Urinary bladder (tissue), 4 donors: ENCODE data around the gene AGPAT3. TPM values are rescaled to one million over a fixed set of nuclear protein-coding genes. Genes with fewer than 3 reads are reported as not detected.

Experiments
- DNase-seq: peaks from one replicate; pipeline ENCODE4 v3.0.0-alpha.2; 2015; ENCODE audit errors: extremely low spot score
- H3K27ac ChIP-seq: one replicate; pipeline ENCODE4 v1.5.1; 2013; ENCODE audit warnings: low read depth, mild to moderate bottlenecking, moderate library complexity
- H3K36me3 ChIP-seq: one replicate; pipeline ENCODE4 v1.6.1; 2013; ENCODE audit warnings: mild to moderate bottlenecking, moderate library complexity; ENCODE audit not compliant: insufficient read depth
- H3K4me1 ChIP-seq: one replicate; pipeline ENCODE4 v1.6.1; 2013; ENCODE audit warnings: mild to moderate bottlenecking, moderate library complexity; ENCODE audit not compliant: insufficient read depth
- H3K4me3 ChIP-seq: one replicate; pipeline ENCODE4 v1.5.1; 2013; ENCODE audit warnings: low read depth, low read length
- WGBS: extraction: QIAGEN DNeasy Blood & Tissue Kit; methylation state at CpG from one replicate; pipeline ENCODE4 v1.1.7; 2013; 5-methylcytosine and 5-hydroxymethylcytosine counted together
- polyA plus RNA-seq: library from polyadenylated mRNA; stranded (reverse); fragments of 200-250 nt; gene quantifications from one replicate; pipeline ENCODE4 v1.2.3, GENCODE V29; 2013
- total RNA-seq: library from RNA; depleted of rRNA; stranded (reverse); fragments of >200 nt; gene quantifications from one replicate; pipeline ENCODE4 v1.2.3, GENCODE V29; 2014
- donor health status: healthy with polysubstance abuse.
- donor health status: healthy.

AGPAT3 gene
- total and polyA plus RNA-seq, 2 donors = 19.5 to 25.1 TPM

GRCh38 chr21:43861706-43862105, 3.3 kb upstream of the AGPAT3 start:
- H3K27ac ChIP-seq = no peak overlapping the region
- DNase-seq = no peak
- no peak overlapping the region for H3K4me3 ChIP-seq
- no peaks in the 10 kb centered on the region for H3K4me1 ChIP-seq
- 89% methylated on average over 8 of the region's 8 CpGs for WGBS
- H3K36me3 ChIP-seq = no peaks in the 10 kb centered on the region

GRCh38 chr21:43864313-43864961, 586 bp upstream of the AGPAT3 start:
- DNase-seq = no peak
- peak overlapping the region; percentile 98 for H3K4me3 ChIP-seq
- 1% methylated on average over 80 of the region's 81 CpGs for WGBS
- no peaks in the 10 kb centered on the region for H3K4me1 ChIP-seq
- H3K36me3 ChIP-seq = no peaks in the 10 kb centered on the region
- no peak overlapping the region for H3K27ac ChIP-seq

DNA sequence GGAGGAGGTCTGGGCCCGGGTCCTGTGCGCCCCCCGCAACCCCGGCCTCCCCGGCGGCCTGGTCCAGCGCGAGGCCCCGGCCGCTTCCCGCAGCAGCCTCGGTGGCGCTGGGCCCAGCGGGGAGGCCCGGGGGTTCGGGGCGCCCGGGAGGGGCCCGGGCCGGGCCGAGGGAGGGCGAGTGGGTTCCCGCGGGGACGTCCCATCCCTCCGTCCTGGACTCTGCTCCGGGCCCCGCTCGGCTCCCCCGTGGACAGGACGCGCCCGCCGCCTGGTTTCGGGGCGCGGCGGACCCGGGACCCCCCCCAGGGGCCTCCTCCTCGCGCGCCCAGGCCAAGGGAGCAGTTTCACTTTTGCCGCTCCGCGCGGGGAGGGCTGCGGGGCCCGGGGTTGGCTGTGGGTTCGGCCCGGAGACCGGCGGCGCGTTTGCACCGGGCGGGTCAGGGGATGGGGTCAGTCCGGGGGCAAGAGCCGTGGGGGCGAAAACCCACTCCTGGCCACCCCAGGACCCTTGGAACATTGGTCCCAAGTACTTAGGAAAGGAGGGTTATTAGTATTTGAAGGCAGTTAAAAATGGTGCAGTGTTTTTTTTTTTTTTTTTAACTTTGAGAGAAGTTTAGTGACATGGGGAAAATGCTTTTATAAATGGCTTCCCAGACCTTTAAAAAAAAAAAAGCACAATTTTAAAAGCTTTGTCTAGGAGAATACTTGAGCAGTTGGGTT, 677 bp downstream of the AGPAT3 start:
- peak overlapping the region; percentile 98 for H3K4me3 ChIP-seq
- H3K27ac ChIP-seq = peak overlapping the region; percentile 97
- H3K36me3 ChIP-seq = no peaks in the 10 kb centered on the region
- under 1% methylated on average over 59 of the region's 59 CpGs for WGBS
- no peak for DNase-seq
- H3K4me1 ChIP-seq = no peaks in the 10 kb centered on the region

GRCh38 chr21:43866260-43866629, 1.2 kb downstream of the AGPAT3 start:
- no peaks in the 10 kb centered on the region for H3K4me1 ChIP-seq
- DNase-seq = no peak
- H3K27ac ChIP-seq = peak overlapping the region; percentile 24
- no peaks in the 10 kb centered on the region for H3K36me3 ChIP-seq
- peak overlapping the region; percentile 98 for H3K4me3 ChIP-seq
- 4% methylated on average over 16 of the region's 16 CpGs for WGBS

DNA sequence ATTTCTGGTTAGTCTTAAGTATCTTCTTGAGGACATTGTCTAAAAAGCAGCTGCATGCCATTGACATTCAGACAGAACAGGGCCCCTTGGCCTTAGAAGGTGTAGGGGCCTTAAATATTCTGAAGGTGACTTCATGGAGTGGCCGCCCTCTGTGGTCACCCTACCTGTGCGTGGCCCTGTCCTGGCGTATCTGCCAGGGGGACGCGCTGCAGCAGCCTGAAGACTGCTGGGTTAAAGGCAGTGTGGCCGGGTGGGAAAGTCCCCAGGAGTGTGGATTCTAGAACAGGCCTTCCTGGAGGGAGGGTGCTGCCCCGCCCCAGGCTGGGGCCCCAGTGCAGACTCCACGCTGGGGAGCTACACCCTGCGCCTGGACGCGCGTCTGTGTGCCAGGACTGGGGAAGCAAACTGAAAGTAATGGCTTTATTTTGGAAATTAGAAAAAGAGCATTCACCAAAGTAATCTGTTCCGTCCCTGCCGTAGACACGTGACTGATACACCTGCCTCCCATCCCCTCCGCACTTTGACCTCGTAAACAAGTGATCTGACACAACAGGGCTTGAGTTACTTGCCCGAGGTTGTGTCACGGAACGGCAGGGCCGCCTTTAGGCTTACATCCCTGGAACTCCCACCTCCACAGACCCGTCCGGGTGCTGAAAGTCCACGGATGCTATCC, 1.8 kb downstream of the AGPAT3 start:
- Histone ChIP-seq H3K4me1 (no peaks in the 10 kb centered on the region), H3K27ac (peak overlapping the region; percentile 24)
- 60% methylated on average over 24 of the region's 24 CpGs for WGBS

DNA sequence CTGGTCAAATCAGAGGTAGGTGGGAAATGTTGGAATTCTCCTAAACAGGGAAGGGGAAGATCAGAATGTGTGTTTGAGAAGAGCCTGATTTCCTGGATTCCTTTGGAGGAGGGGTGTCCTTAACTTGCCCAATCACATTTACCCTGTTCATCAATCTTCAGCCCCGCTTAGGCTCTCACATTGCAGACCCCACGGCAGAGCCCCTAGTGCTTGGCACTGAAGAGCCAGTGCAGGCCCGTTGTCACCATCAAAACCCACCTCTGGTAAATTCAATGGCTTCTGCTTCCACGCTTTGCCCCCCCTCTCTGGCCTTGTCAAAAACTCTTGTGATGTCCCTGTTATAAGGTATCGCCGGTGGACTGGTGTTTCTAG, 2.3 kb downstream of the AGPAT3 start:
- no peaks in the 10 kb centered on the region for H3K36me3 ChIP-seq
- 75% methylated on average over 6 of the region's 6 CpGs for whole genome bisulfite sequencing
- H3K4me1 ChIP-seq = no peaks in the 10 kb centered on the region
- H3K27ac ChIP-seq = no peak overlapping the region
- DNase-seq = no peak
- no peak overlapping the region for H3K4me3 ChIP-seq

More for the DNA sequence above, 1.8 kb downstream of the AGPAT3 start:
- no peak for DNase-seq
- Histone ChIP-seq H3K36me3 (no peaks in the 10 kb centered on the region), H3K4me3 (peak overlapping the region; percentile 98)

GRCh38 chr21:43867948-43868347, 2.9 kb downstream of the AGPAT3 start:
- Histone ChIP-seq H3K27ac (no peak overlapping the region), H3K4me3 (no peak overlapping the region), H3K4me1 (no peaks in the 10 kb centered on the region), H3K36me3 (no peaks in the 10 kb centered on the region)
- no peak for DNase-seq
- 66% methylated on average over 6 of the region's 6 CpGs for WGBS

GRCh38 chr21:43868461-43868860, 3.4 kb downstream of the AGPAT3 start:
- no peak overlapping the region for H3K27ac ChIP-seq
- no peaks in the 10 kb centered on the region for H3K4me1 ChIP-seq
- no peak for DNase-seq
- 81% methylated on average over 6 of the region's 6 CpGs for WGBS
- H3K36me3 ChIP-seq = no peaks in the 10 kb centered on the region
- H3K4me3 ChIP-seq = no peak overlapping the region

DNA sequence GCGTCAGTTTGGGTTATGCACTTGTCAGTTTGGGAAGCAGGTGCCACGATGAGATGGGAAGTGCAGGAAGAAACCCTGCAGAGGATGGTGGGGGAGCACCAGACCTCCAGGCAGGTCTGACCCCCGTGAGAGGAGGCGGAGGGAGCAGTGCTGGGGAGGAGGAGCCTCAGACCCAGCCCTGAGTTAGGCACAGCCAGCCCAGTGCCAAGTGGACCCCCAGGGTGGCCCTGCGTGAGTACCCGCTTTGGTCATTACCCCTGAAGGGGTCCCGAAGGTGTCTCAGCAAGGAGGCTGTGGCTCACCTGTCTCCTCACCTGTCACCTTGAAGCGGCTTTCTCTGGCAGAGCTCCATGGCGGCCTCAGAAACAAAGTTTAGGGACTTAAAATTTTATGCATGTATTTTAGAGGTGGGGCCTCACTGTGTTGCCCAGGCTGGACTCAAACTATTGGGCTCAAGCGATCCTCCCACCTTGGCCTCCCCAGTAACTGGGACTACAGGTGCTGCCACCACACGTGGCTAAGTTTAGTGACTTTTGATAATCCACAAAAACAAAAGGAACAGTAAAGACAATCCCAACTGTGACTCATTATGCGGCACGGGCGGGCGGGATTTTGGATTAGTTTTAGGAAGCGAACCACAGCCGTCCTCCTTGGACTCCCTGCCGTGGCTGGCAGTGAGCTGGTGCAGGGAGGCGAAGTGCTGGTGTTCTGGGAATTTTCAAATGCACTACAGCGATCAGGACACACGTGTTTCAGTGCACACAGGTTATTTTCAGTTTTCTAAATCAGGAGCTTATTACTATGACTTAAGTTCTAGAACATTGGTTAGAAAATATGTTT, 4.7 kb downstream of the AGPAT3 start:
- Histone ChIP-seq H3K36me3 (no peaks in the 10 kb centered on the region), H3K4me3 (no peak overlapping the region), H3K27ac (no peak overlapping the region), H3K4me1 (no peaks in the 10 kb centered on the region)
- DNase-seq = no peak
- WGBS = 93% methylated on average over 21 of the region's 21 CpGs

DNA sequence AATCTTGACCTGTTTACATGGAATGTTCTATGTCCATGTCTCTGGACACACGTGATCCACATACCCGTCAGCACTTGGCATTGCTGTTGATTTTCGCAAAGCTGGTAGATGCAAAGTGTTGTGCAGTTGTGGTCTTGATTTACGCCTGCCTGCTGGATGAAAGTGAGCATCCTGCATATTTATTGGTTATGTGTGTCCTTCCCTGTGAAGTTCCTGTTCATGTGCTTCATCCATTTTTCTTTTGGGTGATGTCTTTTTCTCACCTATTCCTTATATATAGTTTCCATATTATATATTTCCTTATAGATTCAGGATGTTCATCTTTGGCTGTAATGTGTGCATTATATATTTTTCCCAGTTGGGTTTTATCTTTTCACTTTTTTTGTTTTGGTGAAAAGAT, 6.5 kb downstream of the AGPAT3 start:
- WGBS = 93% methylated on average over 4 of the region's 4 CpGs
- no peaks in the 10 kb centered on the region for H3K4me1 ChIP-seq
- no peaks in the 10 kb centered on the region for H3K36me3 ChIP-seq
- no peak for DNase-seq
- no peak overlapping the region for H3K27ac ChIP-seq
- H3K4me3 ChIP-seq = no peak overlapping the region

DNA sequence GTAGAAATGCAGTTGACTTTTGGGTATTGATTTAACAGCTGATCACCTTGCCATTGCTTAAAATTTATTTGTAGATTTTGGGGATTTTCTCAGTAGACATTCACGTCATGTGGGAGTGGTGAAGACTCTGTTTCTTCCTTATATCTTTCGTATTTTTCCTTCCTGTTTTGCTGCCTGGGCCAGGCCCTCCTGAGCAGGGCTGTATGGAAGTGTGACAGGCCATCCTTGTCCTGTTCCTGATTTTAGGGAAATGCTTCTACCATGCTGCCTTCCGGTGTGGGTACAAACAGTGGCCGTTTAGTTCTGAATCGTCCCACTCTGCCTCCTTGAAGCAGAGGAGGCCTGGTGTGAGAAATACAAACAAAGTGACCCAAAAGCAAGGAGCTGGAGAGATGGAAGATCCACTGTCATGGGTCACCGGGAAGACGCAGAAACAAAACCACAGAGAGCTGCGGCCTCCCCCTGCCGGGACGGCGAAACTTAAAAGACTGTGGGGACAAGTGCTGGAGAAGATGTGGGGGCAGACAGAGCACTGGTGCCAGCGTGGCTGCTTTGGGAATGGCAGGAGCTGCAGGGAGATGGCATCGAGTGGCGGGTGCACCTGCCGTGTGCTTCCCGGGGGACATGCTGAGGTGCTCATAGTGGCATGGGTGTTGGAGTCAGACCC, 7.6 kb downstream of the AGPAT3 start:
- Histone ChIP-seq H3K36me3 (no peaks in the 10 kb centered on the region), H3K4me1 (no peaks in the 10 kb centered on the region), H3K27ac (no peak overlapping the region), H3K4me3 (no peak overlapping the region)
- no peak for DNase-seq
- 93% methylated on average over 16 of the region's 16 CpGs for WGBS

DNA sequence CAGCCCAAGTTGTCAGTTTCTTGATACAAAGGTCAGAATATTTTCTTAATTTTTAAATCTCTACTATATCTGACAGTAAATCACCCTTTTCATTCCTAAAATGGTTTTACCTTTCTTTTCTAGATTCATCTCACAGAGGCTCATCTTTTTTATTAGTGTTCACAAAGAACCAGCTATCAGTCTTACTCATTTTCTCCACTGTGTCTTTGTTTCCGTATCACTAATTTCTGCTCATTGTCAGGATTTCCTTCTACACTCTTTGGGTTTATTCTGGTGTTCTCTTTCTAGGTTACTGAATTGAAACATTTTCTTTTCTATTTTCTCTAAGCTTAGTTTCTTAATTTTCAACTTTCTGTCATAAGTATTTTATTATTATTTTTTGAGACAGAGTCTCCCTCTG, 8.7 kb downstream of the AGPAT3 start:
- H3K4me1 ChIP-seq = no peaks in the 10 kb centered on the region
- no peak overlapping the region for H3K4me3 ChIP-seq
- 91% methylated on average over 1 of the region's 1 CpG for WGBS
- H3K27ac ChIP-seq = no peak overlapping the region
- no peak for DNase-seq
- H3K36me3 ChIP-seq = no peaks in the 10 kb centered on the region
